Heart left ventricle (tissue), 16 donors: ENCODE results near the gene DOK7. TPM values are rescaled to one million over a fixed set of nuclear protein-coding genes. Genes with fewer than 3 reads are reported as not detected.

ENCODE experiments used
- ATAC-seq, 4 donors: fragments of 200-7000 bp; cut with Tn5 transposase; one replicate each; pipeline ENCODE4 v1.9.1; 2020 to 2022; ENCODE audit warnings: moderate library complexity in 4 of 4, mild to moderate bottlenecking in 3 of 4, moderate number of reproducible peaks in 1 of 4
- DNase-seq, 5 donors: peaks; one replicate each; pipeline ENCODE4 v3.0.0-alpha.2; 2020
- H3K27ac ChIP-seq, 12 donors: fragments of 200-600 bp; sonication (generic) in 4 of 12; one replicate each; pipeline versions ENCODE4 v1.5.0 to v1.8.0; 2016 to 2022; ENCODE audit warnings: mild to moderate bottlenecking in 2 of 12
- H3K27me3 ChIP-seq, 9 donors: fragments of 200-600 bp; sonication (generic) in 2 of 9; one replicate each; pipeline versions ENCODE4 v1.5.1 to v1.8.0; 2016 to 2022; ENCODE audit warnings: mild to moderate bottlenecking in 3 of 9
- H3K36me3 ChIP-seq, 9 donors: fragments of 200-600 bp; sonication (generic) in 2 of 9; one replicate each; pipeline versions ENCODE4 v1.5.0 to v1.8.0; 2018 to 2022; ENCODE audit warnings: mild to moderate bottlenecking in 2 of 9
- H3K4me1 ChIP-seq, 12 donors: fragments of 200-600 bp; sonication (generic) in 4 of 12; one replicate each; pipeline versions ENCODE4 v1.5.0 to v1.8.0; 2016 to 2022; ENCODE audit warnings: mild to moderate bottlenecking in 3 of 12
- H3K4me3 ChIP-seq, 12 donors: fragments of 200-600 bp; sonication (generic) in 4 of 12; one replicate each; pipeline versions ENCODE4 v1.5.0 to v1.8.0; 2017 to 2022; ENCODE audit warnings: mild to moderate bottlenecking in 9 of 12, moderate library complexity in 4 of 12
- H3K9me3 ChIP-seq, 12 donors: fragments of 200-600 bp; sonication (generic) in 4 of 12; one replicate each; pipeline versions ENCODE4 v1.5.0 to v1.8.0; 2016 to 2022; ENCODE audit warnings: mild to moderate bottlenecking in 1 of 12
- CTCF ChIP-seq, 12 donors: fragments of 200-600 bp; sonication (generic) in 4 of 12; IDR thresholded peaks; one replicate each; pipeline versions ENCODE4 v1.5.0 to v1.8.0; 2018 to 2022; ENCODE audit warnings: antibody characterized with exemption in 12 of 12, mild to moderate bottlenecking in 5 of 12
- POLR2A ChIP-seq, 2 donors: fragments of 450-650 bp; IDR thresholded peaks; one replicate each; pipeline ENCODE4 v1.6.1; 2017; ENCODE audit warnings: antibody characterized with exemption in 2 of 2, mild to moderate bottlenecking in 2 of 2, moderate library complexity in 2 of 2
- WGBS, 4 donors: extraction: QIAGEN DNeasy Blood & Tissue Kit in 2 of 4; methylation state at CpG; one replicate each; pipeline versions ENCODE4 v1.1.5 to v1.1.7; 2013 to 2018; 5-methylcytosine and 5-hydroxymethylcytosine counted together
- intact Hi-C, 10 donors: fragments of 100-400 bp; cut with DNase I; formaldehyde crosslinking; loops; one replicate each; pipeline versions ENCODE4 v1.11.1 to v1.14.2; 2022
- polyA plus RNA-seq, 2 donors: library from polyadenylated mRNA; stranded (reverse); fragments of 200-250 nt; gene quantifications; one replicate each; pipeline ENCODE4 v1.2.3, GENCODE V29; 2013
- total RNA-seq, 9 donors: library from RNA; depleted of rRNA in 2 of 9; stranded (reverse); fragments of >200 nt in 2 of 9; fragmentation: NEBNext Ultra II Directional in 3 of 9; extraction: Animal tissue kit (Norgen Biotek cat#: 25700) in 3 of 9; gene quantifications; one replicate each; pipeline versions ENCODE4 v1.1.0 to v1.2.4, GENCODE V29; 2016 to 2023
- donor health status: ischemic (EF 13 %, LVEDD 7.1; RV severe dilation, severe dysfunction).
- donor health status: healthy with polysubstance abuse.
- donor health status: DM: no; HTN: yes; CAD: no.
- donor health status: DM: no; HTN: no; CAD: no.
- donor health status: ischemic (EF 25% LVEDD 6.9; RV normal size, moderate dysfunction).
- donor health status: ischemic (EF 25% LVEDD 5.7; RV mildly dilated, moderate dysfunction).
- donor health status: healthy.
- donor health status: DM: yes; HTN: yes; CAD: no.
- donor health status: ischemic (EF 35%, LVEDD 5.7; RV mildly dilated, moderate dysfunction).
- donor health status: nonischemic (EF 11% LVEDD 7.7; RV severe dilation, severe dysfunction).
- donor health status: DM: yes; HTN: yes; CAD: no.
- donor health status: PGD.
- donor health status: ischemic (EF 29% LVEDD 5.4; RV normal size, mild dysfunction).
- donor health status: nonischemic (EF 23%, LVEDD 6.1; RV moderate dilation, normal function).

Gene DOK7
- total and polyA plus RNA-seq, 11 donors = 27.7 to 89.5 (median 40.0) TPM

- peak in 3 of 5 donors; percentile 47 to 61 (median 55) for DNase-seq
Observed at GRCh38 chr4:3466691-3467600, 3.8 kb downstream of the DOK7 start.

GRCh38 chr4:3467601-3468031, 4.5 kb downstream of the DOK7 start:
- peaks cover 0 to 21% (median 9%) of the 10 kb centered on the region in 9 donors for H3K27me3 ChIP-seq
- WGBS, 4 donors = 46 to 72% (median 69%) methylated on average over 4 to 15 of the region's 15 CpGs
- peak overlapping the region in 10 of 12 donors; percentile 47 to 98 (median 90) for H3K27ac ChIP-seq
- no peak for ATAC-seq
- peaks cover 0 to 76% (median 14%) of the 10 kb centered on the region in 12 donors for H3K4me1 ChIP-seq
- no peak for TF ChIP-seq POLR2A (IDR thresholded peaks at IDR 0.05)
- TF ChIP-seq CTCF (IDR thresholded peaks at IDR 0.05) = no peak
- intact Hi-C loops = no loop called here
- DNase-seq = peak in 2 of 5 donors; percentile 20 to 30
- H3K4me3 ChIP-seq = no peak overlapping the region
- no peaks in the 10 kb centered on the region for H3K9me3 ChIP-seq
- no peaks in the 10 kb centered on the region for H3K36me3 ChIP-seq

More at GRCh38 chr4:3466691-3467600, 3.8 kb downstream of the DOK7 start:
- peak overlapping the region; percentile 47 to 98 (median 88) for H3K27ac ChIP-seq
- peaks cover 0 to 76% (median 18%) of the 10 kb centered on the region in 12 donors for H3K4me1 ChIP-seq
- no peaks in the 10 kb centered on the region for H3K9me3 ChIP-seq
- TF ChIP-seq POLR2A (IDR thresholded peaks at IDR 0.05) = no peak
- TF ChIP-seq CTCF (IDR thresholded peaks at IDR 0.05) = no peak
- peak in 3 of 4 donors; percentile 8 to 41 (median 40) for ATAC-seq
- 44 to 54% (median 52%) methylated on average over 27 to 40 of the region's 40 CpGs for WGBS, 4 donors
- peaks cover 0 to 24% (median 9%) of the 10 kb centered on the region in 9 donors for H3K27me3 ChIP-seq
- no peaks in the 10 kb centered on the region for H3K36me3 ChIP-seq
- H3K4me3 ChIP-seq = peak overlapping the region in 4 of 12 donors; percentile 13 to 80 (median 70)
- intact Hi-C loops = no loop called here

GRCh38 chr4:3468154-3468553, 5.0 kb downstream of the DOK7 start:
- H3K27me3 ChIP-seq = peaks cover 0 to 18% (median 9%) of the 10 kb centered on the region in 9 donors
- peaks cover 0 to 74% (median 15%) of the 10 kb centered on the region in 12 donors for H3K4me1 ChIP-seq
- H3K4me3 ChIP-seq = no peak overlapping the region
- ATAC-seq (no peak), DNase-seq (peak in 2 of 5 donors; percentile 14 to 41)
- H3K27ac ChIP-seq = peak overlapping the region in 1 of 12 donors; percentile 95
- intact Hi-C loops = no loop called here
- no peaks in the 10 kb centered on the region for H3K36me3 ChIP-seq
- WGBS, 4 donors = 89 to 97% (median 91%) methylated on average over 10 of the region's 10 CpGs
- H3K9me3 ChIP-seq = no peaks in the 10 kb centered on the region
- TF ChIP-seq CTCF (IDR thresholded peaks at IDR 0.05) (no peak), POLR2A (IDR thresholded peaks at IDR 0.05) (no peak)

- 83 to 95% (median 90%) methylated on average over 11 of the region's 11 CpGs for WGBS, 4 donors
- ATAC-seq (no peak), DNase-seq (no peak)
- peaks cover 0 to 13% (median 3%) of the 10 kb centered on the region in 9 donors for H3K27me3 ChIP-seq
- no peaks in the 10 kb centered on the region for H3K9me3 ChIP-seq
- intact Hi-C loops = no loop called here
- peak overlapping the region in 4 of 12 donors; percentile 31 to 82 (median 72) for H3K27ac ChIP-seq
- H3K4me1 ChIP-seq = peaks cover 0 to 74% (median 17%) of the 10 kb centered on the region in 12 donors
- TF ChIP-seq CTCF (IDR thresholded peaks at IDR 0.05) = no peak
- no peak for TF ChIP-seq POLR2A (IDR thresholded peaks at IDR 0.05)
- no peak overlapping the region for H3K4me3 ChIP-seq
- H3K36me3 ChIP-seq = no peaks in the 10 kb centered on the region
Observed at GRCh38 chr4:3468804-3469203, 5.7 kb downstream of the DOK7 start.
